Dendritic cell treated with granulocyte-macrophage colony-stimulating factor and Interleukin-4, amounts not matched to agents 40 ng/mL and 50 ng/mL, for 4 days (primary cell): ENCODE results near the gene SEMA4D.
"Not testable (repeated sequence)": the region's sequence is repeated elsewhere in the genome, so short reads cannot be mapped to it uniquely, and the experiment has no call there.

ENCODE experiments used
- H3K27ac Mint-ChIP-seq: one replicate; pipeline ENCODE4 v1.8.0; 2022; ENCODE audit warnings: mild to moderate bottlenecking, mixed read lengths
- H3K27me3 Mint-ChIP-seq: one replicate; pipeline ENCODE4 v1.8.0; 2022; ENCODE audit warnings: mild to moderate bottlenecking, mixed read lengths
- H3K36me3 Mint-ChIP-seq: one replicate; pipeline ENCODE4 v1.8.0; 2022; ENCODE audit warnings: low read depth, mixed read lengths
- H3K4me1 Mint-ChIP-seq: one replicate; pipeline ENCODE4 v1.8.0; 2022; ENCODE audit warnings: low read depth, mixed read lengths
- H3K4me3 Mint-ChIP-seq: one replicate; pipeline ENCODE4 v1.8.0; 2022; ENCODE audit warnings: mild to moderate bottlenecking, moderate library complexity, mixed read lengths
- H3K9me3 Mint-ChIP-seq: one replicate; pipeline ENCODE4 v1.8.0; 2022; ENCODE audit warnings: mixed read lengths
- intact Hi-C: fragments of 100-400 bp; cut with micrococcal nuclease; formaldehyde crosslinking; loops from one replicate; pipeline ENCODE4 v1.15.0; 2022

The SEMA4D gene

DNA sequence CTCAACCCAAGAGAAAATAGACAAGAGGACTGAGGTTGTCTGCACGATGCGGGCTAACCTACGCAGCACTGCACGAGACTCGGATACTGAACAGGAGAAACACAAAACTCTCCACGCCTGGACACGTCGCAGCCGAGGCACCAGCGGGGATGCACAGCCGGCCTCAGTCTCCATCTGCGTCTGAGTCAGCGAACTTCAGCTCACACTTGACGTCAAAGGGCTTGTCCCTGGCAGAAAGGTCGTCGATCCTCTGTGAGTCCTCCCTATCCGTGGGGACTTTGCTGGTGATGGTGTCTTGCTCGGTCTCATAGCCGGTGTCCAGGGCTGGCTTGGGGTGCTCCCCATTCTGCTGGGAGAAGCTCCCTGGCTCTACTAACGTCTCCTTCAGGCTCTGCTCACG lies 119.4 kb downstream of the SEMA4D start:
- H3K27ac Mint-ChIP-seq = peak overlapping the region; percentile 69
- peaks cover 65% of the 10 kb centered on the region for H3K4me1 Mint-ChIP-seq
- no peak overlapping the region for H3K4me3 Mint-ChIP-seq
- no peaks in the 10 kb centered on the region for H3K27me3 Mint-ChIP-seq
- H3K9me3 Mint-ChIP-seq = no peaks in the 10 kb centered on the region
- peaks cover 59% of the 10 kb centered on the region for H3K36me3 Mint-ChIP-seq
- intact Hi-C loops = loop anchor here (5.0 kb wide), 1 partner anchor 169 kb away; no protein-coding TSS in a partner anchor

GRCh38 chr9:89377411-89377810 lies 120.5 kb downstream of the SEMA4D start:
- Mint-ChIP-seq H3K27ac (no peak overlapping the region), H3K4me3 (no peak overlapping the region), H3K27me3 (no peaks in the 10 kb centered on the region), H3K36me3 (peaks cover 48% of the 10 kb centered on the region), H3K9me3 (no peaks in the 10 kb centered on the region), H3K4me1 (peaks cover 59% of the 10 kb centered on the region)
- intact Hi-C loops = loop anchor here (5.0 kb wide), 1 partner anchor 170 kb away; no protein-coding TSS in a partner anchor

- intact Hi-C loops = loop anchor here (5.0 kb wide), 1 partner anchor 170 kb away; no protein-coding TSS in a partner anchor
- H3K27me3 Mint-ChIP-seq = no peaks in the 10 kb centered on the region
- peaks cover 43% of the 10 kb centered on the region for H3K36me3 Mint-ChIP-seq
- H3K4me3 Mint-ChIP-seq = no peak overlapping the region
- no peak overlapping the region for H3K27ac Mint-ChIP-seq
- no peaks in the 10 kb centered on the region for H3K9me3 Mint-ChIP-seq
- peaks cover 53% of the 10 kb centered on the region for H3K4me1 Mint-ChIP-seq
These were observed 121.1 kb downstream of the SEMA4D start for GRCh38 chr9:89376741-89377351.

GRCh38 chr9:89376286-89376685 lies 121.6 kb downstream of the SEMA4D start:
- H3K9me3 Mint-ChIP-seq = no peaks in the 10 kb centered on the region
- no peak overlapping the region for H3K4me3 Mint-ChIP-seq
- no peaks in the 10 kb centered on the region for H3K27me3 Mint-ChIP-seq
- peaks cover 37% of the 10 kb centered on the region for H3K36me3 Mint-ChIP-seq
- H3K4me1 Mint-ChIP-seq = peaks cover 48% of the 10 kb centered on the region
- intact Hi-C loops = loop anchor here (5.0 kb wide), 1 partner anchor 171 kb away; no protein-coding TSS in a partner anchor
- no peak overlapping the region for H3K27ac Mint-ChIP-seq

DNA sequence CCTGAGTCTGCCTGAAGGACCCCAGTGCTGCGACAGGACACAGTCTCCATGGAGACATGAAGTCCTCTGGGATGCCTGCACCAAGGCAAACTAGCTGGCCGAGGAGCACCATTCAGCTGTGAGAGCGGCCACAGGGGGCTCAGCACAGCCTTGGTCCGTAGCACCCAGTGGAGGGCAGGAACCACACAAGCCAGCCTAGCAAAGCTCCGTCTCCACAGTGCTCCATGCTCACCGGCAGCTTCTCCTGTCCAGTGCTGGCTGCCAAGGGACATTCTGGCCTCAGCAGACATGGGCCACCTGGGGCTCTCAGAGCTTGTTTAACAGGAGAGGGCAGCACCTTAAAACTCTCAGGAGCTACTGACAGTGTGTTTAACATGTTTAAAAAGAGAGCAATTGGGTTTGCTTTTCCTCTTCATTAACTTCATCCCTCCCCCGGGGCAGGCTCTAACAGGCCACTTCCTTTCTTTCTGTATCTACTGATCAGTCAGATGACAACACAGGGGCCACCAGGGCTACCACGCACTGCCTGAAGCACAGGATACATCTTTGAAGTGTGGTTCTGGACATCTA lies 122.6 kb downstream of the SEMA4D start:
- peaks cover 31% of the 10 kb centered on the region for H3K36me3 Mint-ChIP-seq
- intact Hi-C loops = loop anchor here (5.0 kb wide), 1 partner anchor 172 kb away; no protein-coding TSS in a partner anchor
- no peaks in the 10 kb centered on the region for H3K27me3 Mint-ChIP-seq
- peaks cover 40% of the 10 kb centered on the region for H3K4me1 Mint-ChIP-seq
- no peaks in the 10 kb centered on the region for H3K9me3 Mint-ChIP-seq
- H3K4me3 Mint-ChIP-seq = no peak overlapping the region
- H3K27ac Mint-ChIP-seq = peak overlapping the region; percentile 13

DNA sequence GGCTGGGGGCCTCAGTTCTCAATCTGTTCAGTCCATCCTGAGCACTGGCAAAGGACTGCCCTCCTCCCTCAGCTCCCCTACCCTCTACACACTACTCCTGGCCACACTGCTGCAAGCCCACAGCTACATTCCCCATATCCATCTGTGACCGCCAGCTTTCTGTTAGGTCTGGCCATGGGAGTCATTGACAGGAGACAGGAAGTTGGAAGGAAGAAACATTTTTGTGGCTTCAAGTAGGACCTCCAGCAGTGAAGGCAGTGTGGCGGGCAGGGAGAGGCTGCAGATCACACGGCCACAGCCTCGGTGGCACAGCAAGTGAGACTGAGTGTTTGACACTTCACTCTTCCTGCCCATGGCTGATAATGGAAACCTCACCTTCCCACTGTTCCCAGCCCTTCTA lies 123.7 kb downstream of the SEMA4D start:
- Mint-ChIP-seq H3K9me3 (no peaks in the 10 kb centered on the region), H3K4me3 (no peak overlapping the region), H3K4me1 (peaks cover 29% of the 10 kb centered on the region)

DNA sequence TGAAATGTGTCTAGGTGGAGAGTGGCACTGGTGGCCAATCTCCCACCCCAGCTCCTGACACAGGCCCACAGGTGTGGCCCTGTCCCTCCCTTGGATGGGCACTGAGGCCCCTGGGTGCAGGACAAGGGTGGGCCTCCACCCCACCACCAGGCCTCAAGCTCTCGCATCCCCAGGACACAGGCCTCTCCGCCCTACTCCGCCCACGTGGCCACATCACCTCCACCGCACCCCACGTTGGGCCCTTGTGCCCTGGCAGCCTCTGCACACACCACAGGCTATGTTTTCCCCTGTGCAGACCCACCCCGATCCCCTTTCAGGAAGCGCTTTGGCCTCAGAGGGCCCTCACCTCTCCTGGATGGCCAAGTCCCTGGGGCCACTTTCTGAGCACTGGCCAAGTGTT lies 124.9 kb downstream of the SEMA4D start:
- H3K36me3 Mint-ChIP-seq = peaks cover 18% of the 10 kb centered on the region
- peaks cover 26% of the 10 kb centered on the region for H3K4me1 Mint-ChIP-seq
- H3K27me3 Mint-ChIP-seq = no peaks in the 10 kb centered on the region
- intact Hi-C loops = no loop called here
- no peak overlapping the region for H3K4me3 Mint-ChIP-seq
- no peaks in the 10 kb centered on the region for H3K9me3 Mint-ChIP-seq
- H3K27ac Mint-ChIP-seq = peak overlapping the region; percentile 3

More for the DNA sequence above, 123.7 kb downstream of the SEMA4D start:
- H3K36me3 Mint-ChIP-seq = peaks cover 30% of the 10 kb centered on the region
- H3K27ac Mint-ChIP-seq = no peak overlapping the region
- intact Hi-C loops = no loop called here
- no peaks in the 10 kb centered on the region for H3K27me3 Mint-ChIP-seq

DNA sequence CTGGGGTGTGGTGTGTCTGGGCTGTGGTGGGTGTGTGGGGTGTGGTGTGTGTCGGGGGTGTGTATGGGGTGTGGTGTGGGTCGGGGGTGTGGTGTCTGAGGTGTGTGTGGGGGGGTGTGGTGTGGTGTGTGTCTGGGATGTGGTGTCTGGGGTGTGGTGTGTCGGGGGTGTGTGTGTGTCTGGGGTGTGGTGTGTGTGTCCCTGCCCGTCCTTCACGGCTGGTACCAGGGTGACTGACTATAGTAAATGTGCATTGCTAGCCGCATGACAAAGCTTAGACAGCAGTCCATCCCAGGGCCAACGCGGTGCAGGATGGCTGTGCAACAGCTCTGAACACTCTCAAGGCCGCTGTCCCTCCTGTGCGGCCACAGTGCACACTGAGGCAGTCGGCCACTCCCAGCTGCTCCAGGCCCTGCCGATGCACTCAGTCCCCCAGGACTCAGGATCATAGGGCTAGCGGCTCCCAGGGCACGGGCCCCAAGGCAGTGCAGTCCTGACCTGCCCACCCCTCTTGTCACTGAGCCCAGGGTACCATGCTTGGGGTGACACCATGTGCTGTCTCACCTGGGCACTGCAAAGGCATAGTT lies 125.6 kb downstream of the SEMA4D start:
- H3K27ac Mint-ChIP-seq = no peak overlapping the region
- H3K4me3 Mint-ChIP-seq = no peak overlapping the region
- peaks cover 11% of the 10 kb centered on the region for H3K36me3 Mint-ChIP-seq
- H3K27me3 Mint-ChIP-seq = no peaks in the 10 kb centered on the region
- intact Hi-C loops = no loop called here
- H3K9me3 Mint-ChIP-seq = no peaks in the 10 kb centered on the region
- H3K4me1 Mint-ChIP-seq = peaks cover 24% of the 10 kb centered on the region

- intact Hi-C loops, H3K9me3 Mint-ChIP-seq, H3K36me3 Mint-ChIP-seq, H3K27me3 Mint-ChIP-seq, H3K4me3 Mint-ChIP-seq, H3K27ac Mint-ChIP-seq: not testable (repeated sequence)
- peaks cover 22% of the 10 kb centered on the region for H3K4me1 Mint-ChIP-seq
These were observed 126.1 kb downstream of the SEMA4D start for GRCh38 chr9:89371791-89372190.

DNA sequence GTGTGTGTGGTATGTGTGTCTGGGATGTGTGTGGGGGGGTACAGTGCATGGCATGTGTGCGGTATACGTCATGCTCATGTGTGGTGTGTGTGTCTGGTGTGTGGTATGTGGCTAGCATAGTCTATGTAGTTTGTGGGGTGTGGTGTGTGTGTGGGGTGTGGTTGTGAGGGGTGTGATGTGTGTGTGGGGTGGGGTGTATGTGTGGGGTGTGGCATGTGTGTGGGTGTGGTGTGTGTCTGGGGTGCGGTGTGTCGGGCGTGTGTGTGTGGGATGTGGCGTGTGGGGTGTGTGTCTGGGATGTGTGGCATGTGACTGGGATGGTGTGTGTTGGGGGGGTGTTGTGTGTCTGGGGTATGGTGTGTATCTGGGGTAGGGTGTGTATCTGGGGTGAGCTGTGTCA lies 127.3 kb downstream of the SEMA4D start:
- Mint-ChIP-seq H3K27me3 (no peaks in the 10 kb centered on the region), H3K9me3 (no peaks in the 10 kb centered on the region), H3K4me3 (no peak overlapping the region), H3K27ac (no peak overlapping the region), H3K36me3 (no peaks in the 10 kb centered on the region), H3K4me1 (peaks cover 18% of the 10 kb centered on the region)
- intact Hi-C loops = no loop called here

GRCh38 chr9:89368978-89369377 lies 128.9 kb downstream of the SEMA4D start:
- Mint-ChIP-seq H3K4me3 (no peak overlapping the region), H3K9me3 (no peaks in the 10 kb centered on the region), H3K4me1 (peaks cover 10% of the 10 kb centered on the region), H3K27ac (no peak overlapping the region), H3K36me3 (peaks cover 5% of the 10 kb centered on the region), H3K27me3 (no peaks in the 10 kb centered on the region)
- intact Hi-C loops = no loop called here

DNA sequence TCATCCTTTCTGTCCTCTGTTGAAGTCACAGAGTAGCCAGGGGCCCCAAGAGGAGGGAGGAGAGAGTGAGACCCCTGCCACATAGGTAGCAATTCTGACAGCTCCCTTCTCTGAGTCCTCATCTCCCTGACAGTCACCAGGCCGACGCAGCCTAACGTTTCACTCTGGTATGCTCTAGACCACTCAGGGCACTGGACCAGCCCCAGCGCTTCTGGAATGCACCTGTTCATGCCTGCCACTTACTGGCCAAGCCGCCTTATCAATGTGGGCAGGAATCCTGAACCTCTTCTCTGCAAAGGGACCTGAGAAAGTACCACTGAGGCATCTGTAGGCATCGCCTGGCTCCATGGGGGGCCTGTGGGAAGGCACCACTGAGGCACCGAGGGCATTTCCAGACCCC lies 129.4 kb downstream of the SEMA4D start:
- Mint-ChIP-seq H3K27ac (no peak overlapping the region), H3K4me1 (peaks cover 10% of the 10 kb centered on the region), H3K36me3 (peaks cover 9% of the 10 kb centered on the region), H3K27me3 (no peaks in the 10 kb centered on the region), H3K9me3 (no peaks in the 10 kb centered on the region), H3K4me3 (no peak overlapping the region)
- intact Hi-C loops = no loop called here

DNA sequence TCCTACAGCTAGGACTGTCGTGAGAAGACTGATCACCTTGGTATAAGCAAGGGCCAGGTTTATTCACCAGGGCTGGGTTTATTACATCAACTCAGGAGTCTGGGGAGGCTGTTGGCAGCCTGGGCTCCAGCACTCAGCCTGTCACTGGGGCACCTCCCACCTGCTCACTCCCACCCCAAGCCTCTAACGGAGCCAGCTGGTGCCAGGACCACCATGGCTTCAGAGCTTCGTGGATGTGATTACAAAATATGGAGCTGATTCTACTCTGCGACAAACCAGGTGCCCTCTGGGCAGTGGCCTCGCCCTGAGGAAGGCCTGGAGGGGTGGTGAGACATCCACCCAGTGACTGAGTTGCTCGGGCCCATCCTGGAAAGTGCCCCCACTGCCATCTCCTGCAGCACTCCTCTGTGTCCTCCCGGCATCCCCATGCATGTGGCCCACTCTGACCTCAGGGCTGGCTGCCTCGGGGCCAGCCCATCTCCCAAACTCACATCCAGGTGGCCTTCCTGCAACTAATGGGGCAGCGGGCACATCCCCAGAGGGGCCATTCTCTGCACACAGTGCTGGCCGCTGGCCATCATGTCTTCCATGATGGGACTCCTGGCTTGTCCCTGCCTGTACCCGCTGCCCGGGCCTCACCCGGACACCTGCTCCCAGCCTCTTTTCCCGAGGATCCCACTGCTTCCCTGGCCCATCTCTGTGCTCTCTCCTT lies 130.0 kb downstream of the SEMA4D start:
- intact Hi-C loops = no loop called here
- H3K27me3 Mint-ChIP-seq = no peaks in the 10 kb centered on the region
- H3K36me3 Mint-ChIP-seq = peaks cover 16% of the 10 kb centered on the region
- no peak overlapping the region for H3K4me3 Mint-ChIP-seq
- H3K9me3 Mint-ChIP-seq = no peaks in the 10 kb centered on the region
- H3K4me1 Mint-ChIP-seq = peaks cover 6% of the 10 kb centered on the region
- H3K27ac Mint-ChIP-seq = no peak overlapping the region

GRCh38 chr9:89367281-89367680 lies 130.6 kb downstream of the SEMA4D start:
- Mint-ChIP-seq H3K27ac (no peak overlapping the region), H3K4me1 (peaks cover 5% of the 10 kb centered on the region), H3K4me3 (no peak overlapping the region), H3K36me3 (peaks cover 20% of the 10 kb centered on the region), H3K27me3 (no peaks in the 10 kb centered on the region), H3K9me3 (no peaks in the 10 kb centered on the region)
- intact Hi-C loops = no loop called here
